HL-60 (cell line): ENCODE measurements around the gene FTO.

Experiments used
- CTCF ChIP-seq: IDR thresholded peaks from one replicate; pipeline ENCODE4 v1.5.1; 2011; ENCODE audit warnings: low read length, control low read depth, inconsistent platforms; ENCODE audit not compliant: insufficient read depth
- POLR2AphosphoS5 ChIP-seq: IDR thresholded peaks from 2 replicates; pipeline ENCODE4 v1.6.1; 2012; ENCODE audit warnings: low read depth
- REST ChIP-seq: IDR thresholded peaks from 2 replicates; pipeline ENCODE4 v1.6.1; 2012; ENCODE audit warnings: low read depth; ENCODE audit not compliant: insufficient replicate concordance

GRCh38 chr16:54077050-54077821, 373.3 kb downstream of the FTO start:
- TF ChIP-seq REST (no peak), CTCF (no peak), POLR2AphosphoS5 (no peak)
